Lower leg skin (tissue), 3 donors: ENCODE data around the gene SYCP2L.

Experiments used
- POLR2A ChIP-seq, 2 donors: fragments of 450-650 bp; IDR thresholded peaks; one replicate each; pipeline ENCODE4 v1.6.1; 2016 to 2017; ENCODE audit warnings: antibody characterized with exemption in 2 of 2, mild to moderate bottlenecking in 1 of 2, moderate library complexity in 1 of 2
- TF ChIP-seq, protein P1 (sequence below), 3 donors: fragments of 450-650 bp; IDR thresholded peaks; one replicate each; pipeline ENCODE4 v1.5.1; 2016; ENCODE audit warnings: antibody characterized with exemption in 3 of 3, mild to moderate bottlenecking in 3 of 3, moderate library complexity in 2 of 3

DNA sequence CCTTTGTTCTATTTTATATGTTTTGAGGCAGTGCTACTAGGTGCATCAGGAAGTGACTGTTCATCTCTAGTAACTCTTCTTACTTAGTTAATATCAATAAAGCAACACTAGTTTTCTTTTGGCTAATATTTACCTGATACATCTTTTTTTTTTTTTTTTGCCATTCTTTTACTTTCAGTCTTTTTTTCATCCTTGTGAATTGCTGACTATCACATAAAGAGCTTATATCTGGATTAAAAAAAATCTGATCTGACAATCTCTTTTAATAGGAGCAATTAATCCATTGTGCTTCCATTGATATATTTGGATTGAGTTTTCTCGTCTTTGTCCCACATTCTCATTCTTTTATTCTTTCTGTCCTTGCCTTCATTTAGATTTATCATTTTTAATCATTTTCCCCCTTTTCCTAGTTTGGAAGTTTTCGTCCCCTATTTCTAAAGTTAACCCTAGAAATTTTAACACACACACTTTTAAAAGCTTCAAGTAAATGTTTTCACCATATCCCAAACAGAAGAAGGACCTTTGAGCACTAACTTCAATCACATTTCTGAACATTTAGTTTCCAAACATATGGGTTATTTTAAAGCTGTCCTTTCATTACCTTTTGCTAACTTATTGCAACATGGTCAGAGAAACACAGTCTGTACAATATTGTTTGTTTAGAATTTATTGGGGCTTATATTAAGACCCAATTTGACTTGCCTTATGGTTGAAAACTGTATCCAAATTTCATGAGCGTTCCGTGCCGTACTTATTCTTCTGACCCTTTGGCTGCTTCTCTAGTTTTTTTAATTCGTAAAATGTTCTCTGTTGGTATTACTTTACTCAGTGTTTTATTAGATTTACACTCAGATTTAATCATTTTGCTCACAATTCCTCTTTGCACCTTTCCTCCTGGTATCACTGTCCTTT, 63.0 kb downstream of the SYCP2L start:
- no peak for TF ChIP-seq POLR2A (IDR thresholded peaks at IDR 0.05)
- TF ChIP-seq, protein P1, sequence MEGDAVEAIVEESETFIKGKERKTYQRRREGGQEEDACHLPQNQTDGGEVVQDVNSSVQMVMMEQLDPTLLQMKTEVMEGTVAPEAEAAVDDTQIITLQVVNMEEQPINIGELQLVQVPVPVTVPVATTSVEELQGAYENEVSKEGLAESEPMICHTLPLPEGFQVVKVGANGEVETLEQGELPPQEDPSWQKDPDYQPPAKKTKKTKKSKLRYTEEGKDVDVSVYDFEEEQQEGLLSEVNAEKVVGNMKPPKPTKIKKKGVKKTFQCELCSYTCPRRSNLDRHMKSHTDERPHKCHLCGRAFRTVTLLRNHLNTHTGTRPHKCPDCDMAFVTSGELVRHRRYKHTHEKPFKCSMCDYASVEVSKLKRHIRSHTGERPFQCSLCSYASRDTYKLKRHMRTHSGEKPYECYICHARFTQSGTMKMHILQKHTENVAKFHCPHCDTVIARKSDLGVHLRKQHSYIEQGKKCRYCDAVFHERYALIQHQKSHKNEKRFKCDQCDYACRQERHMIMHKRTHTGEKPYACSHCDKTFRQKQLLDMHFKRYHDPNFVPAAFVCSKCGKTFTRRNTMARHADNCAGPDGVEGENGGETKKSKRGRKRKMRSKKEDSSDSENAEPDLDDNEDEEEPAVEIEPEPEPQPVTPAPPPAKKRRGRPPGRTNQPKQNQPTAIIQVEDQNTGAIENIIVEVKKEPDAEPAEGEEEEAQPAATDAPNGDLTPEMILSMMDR (IDR thresholded peaks at IDR 0.05), result no peak
